ENCODE measurements around the gene TIMP3.
"Not testable (repeated sequence)": the region's sequence is repeated elsewhere in the genome, so short reads cannot be mapped to it uniquely, and the experiment has no call there.

TIMP3 gene

GRCh38 chr22:32801537-32802236 is at the start of gene TIMP3:
TSS of gene TIMP3 (plus strand) at chr22:32801705. CDS start at chr22:32802002, 297 bp downstream.
- DNase-seq, result peak; percentile 14 to 41

- DNase-seq, result no peak
Observed at GRCh38 chr22:32752326-32752725, 49.2 kb upstream of the TIMP3 start.

GRCh38 chr22:32752816-32753520 is 48.5 kb upstream of the TIMP3 start:
- no peak for DNase-seq

GRCh38 chr22:32753591-32753990 is 47.9 kb upstream of the TIMP3 start:
- DNase-seq, result no peak

- no peak for DNase-seq
Observed at GRCh38 chr22:32754413-32755041, 47.0 kb upstream of the TIMP3 start.

- not testable (repeated sequence) for DNase-seq
Observed at GRCh38 chr22:32757086-32757762, 44.3 kb upstream of the TIMP3 start.

- DNase-seq, result no peak
Observed at GRCh38 chr22:32758866-32759385, 42.6 kb upstream of the TIMP3 start.

- DNase-seq, result no peak
Observed at GRCh38 chr22:32760396-32760795, 41.1 kb upstream of the TIMP3 start.

- no peak for DNase-seq
Observed at GRCh38 chr22:32760815-32761214, 40.7 kb upstream of the TIMP3 start.

- DNase-seq, result no peak
Observed at GRCh38 chr22:32761251-32761903, 40.1 kb upstream of the TIMP3 start.

- DNase-seq, result no peak
Observed at GRCh38 chr22:32764330-32765131, 37.0 kb upstream of the TIMP3 start.

GRCh38 chr22:32765132-32765618 is 36.3 kb upstream of the TIMP3 start:
- DNase-seq, result no peak

- DNase-seq, result no peak
Observed at GRCh38 chr22:32771756-32772155, 29.7 kb upstream of the TIMP3 start.

- DNase-seq, result no peak
Observed at GRCh38 chr22:32775957-32776356, 25.5 kb upstream of the TIMP3 start.

GRCh38 chr22:32776397-32776796 is 25.1 kb upstream of the TIMP3 start:
- DNase-seq, result no peak

GRCh38 chr22:32776802-32777201 is 24.7 kb upstream of the TIMP3 start:
- no peak for DNase-seq

GRCh38 chr22:32777987-32778386 is 23.5 kb upstream of the TIMP3 start:
- DNase-seq, result no peak

GRCh38 chr22:32780726-32781310 is 20.7 kb upstream of the TIMP3 start:
- DNase-seq, result no peak

- no peak for DNase-seq
Observed at GRCh38 chr22:32781695-32782094, 19.8 kb upstream of the TIMP3 start.

- DNase-seq, result no peak
Observed at GRCh38 chr22:32785321-32786026, 16.0 kb upstream of the TIMP3 start.

Measured in hippocampal formation (tissue), 2 donors.